ENCODE results near the gene SLC15A4.

SLC15A4 gene

GRCh38 chr12:128745772-128746689, 77.7 kb downstream of the SLC15A4 start:
- no peak overlapping the region for H3K27ac ChIP-seq
- ChIA-PET POLR2A (ENCODE audit: low non-redundant PET) (no interaction called here), CTCF (interaction anchor here (1.2 kb wide), 1 partner anchor 53 kb away, joined by 3 read pairs; no protein-coding TSS in a partner anchor)
- no peak for TF ChIP-seq CTCF (conservative IDR thresholded peaks at IDR 0.05; ENCODE audit: low read depth)
- no peak for DNase-seq (ENCODE audit: low spot score)

GRCh38 chr12:128743916-128744315, 79.8 kb downstream of the SLC15A4 start:
- no peak for TF ChIP-seq CTCF (conservative IDR thresholded peaks at IDR 0.05; ENCODE audit: low read depth)
- ChIA-PET CTCF (no interaction called here), POLR2A (ENCODE audit: low non-redundant PET) (no interaction called here)
- H3K27ac ChIP-seq, result no peak overlapping the region
- no peak for DNase-seq (ENCODE audit: low spot score)
